Measurements from ENCODE around the gene GPC3.

GPC3 gene

DNA sequence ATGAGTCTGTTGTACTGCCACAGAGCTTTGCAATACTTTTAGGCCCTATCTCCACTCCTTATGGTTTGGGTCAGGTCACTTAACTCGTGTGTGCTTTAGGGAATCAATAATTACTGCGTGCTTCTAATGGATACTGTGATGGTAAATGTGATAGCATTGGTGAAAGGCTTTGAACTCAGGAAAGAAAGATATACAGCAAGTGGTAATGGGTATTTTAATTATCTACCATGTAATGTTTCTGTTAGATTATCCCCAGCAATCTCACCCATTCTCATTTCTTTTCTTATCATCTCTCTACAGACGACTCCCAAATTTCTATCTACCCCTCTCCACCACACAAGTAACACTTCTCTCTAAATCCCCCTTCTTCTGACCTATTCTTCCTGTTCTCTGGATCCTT is 128.6 kb downstream of the GPC3 start:
- no peak overlapping the region for H3K9ac ChIP-seq (ENCODE audit: low read depth, low read length, poor library complexity)
- no peak overlapping the region for H3K4me2 ChIP-seq (ENCODE audit: insufficient read depth, low read length, poor library complexity, severe bottlenecking)
- no peak overlapping the region for H3K4me3 ChIP-seq (ENCODE audit: low read length in 2 of 2)
- H3K9me3 ChIP-seq (replicated peaks in 1 of 2; ENCODE audit: control insufficient read depth in 2 of 2, insufficient read depth in 1 of 2, low read depth in 1 of 2, low read length in 2 of 2) = no peaks in the 10 kb centered on the region
- DNase-seq (ENCODE audit: low spot score) = no peak
- no peak overlapping the region for H3K27ac ChIP-seq (replicated peaks; ENCODE audit: low read length)
- H3K4me1 ChIP-seq (ENCODE audit: control insufficient read depth in 2 of 2, insufficient read depth in 1 of 2, low read depth in 1 of 2, low read length in 2 of 2) = peaks cover 0 to 7% of the 10 kb centered on the region in 2 donors
- H3K23ac ChIP-seq (ENCODE audit: low read depth, low read length, poor library complexity) = no peak overlapping the region
- no peak overlapping the region for H3K18ac ChIP-seq (ENCODE audit: low read length)
- H3K27me3 ChIP-seq (ENCODE audit: control insufficient read depth in 3 of 3, insufficient read depth in 3 of 3, low read depth in 1 of 3, low read length in 3 of 3) = no peaks in the 10 kb centered on the region
- no peak overlapping the region for H2BK15ac ChIP-seq (ENCODE audit: low read length)
- no peak overlapping the region for H2AK5ac ChIP-seq (ENCODE audit: low read depth, low read length)
- peaks cover 4% of the 10 kb centered on the region for H3K79me1 ChIP-seq (ENCODE audit: low read depth, low read length)
- no peak overlapping the region for H3K4ac ChIP-seq (ENCODE audit: low read length)
- H2AFZ ChIP-seq (ENCODE audit: low read length) = no peak overlapping the region
- no peak overlapping the region for H3K14ac ChIP-seq (ENCODE audit: low read length)
- H4K8ac ChIP-seq (ENCODE audit: low read depth, low read length) = no peak overlapping the region
- H2BK12ac ChIP-seq (ENCODE audit: low read length) = no peak overlapping the region
- no peaks in the 10 kb centered on the region for H3K36me3 ChIP-seq (replicated peaks in 1 of 2; ENCODE audit: control insufficient read depth in 2 of 2, insufficient read depth in 2 of 2, low read length in 2 of 2)
- H4K91ac ChIP-seq (ENCODE audit: low read depth, low read length, poor library complexity) = no peak overlapping the region
- WGBS, 2 donors (ENCODE audit: extremely low coverage in 2 of 2, insufficient read length in 2 of 2, insufficient replicate concordance in 1 of 2) = 100% methylated on average over 1 of the region's 3 CpGs; no CpG with 5 or more reads in 1 of the 2 donors
- no peak overlapping the region for H2BK5ac ChIP-seq (ENCODE audit: low read length)
- no peak overlapping the region for H2BK120ac ChIP-seq (ENCODE audit: low read depth, low read length)

DNA sequence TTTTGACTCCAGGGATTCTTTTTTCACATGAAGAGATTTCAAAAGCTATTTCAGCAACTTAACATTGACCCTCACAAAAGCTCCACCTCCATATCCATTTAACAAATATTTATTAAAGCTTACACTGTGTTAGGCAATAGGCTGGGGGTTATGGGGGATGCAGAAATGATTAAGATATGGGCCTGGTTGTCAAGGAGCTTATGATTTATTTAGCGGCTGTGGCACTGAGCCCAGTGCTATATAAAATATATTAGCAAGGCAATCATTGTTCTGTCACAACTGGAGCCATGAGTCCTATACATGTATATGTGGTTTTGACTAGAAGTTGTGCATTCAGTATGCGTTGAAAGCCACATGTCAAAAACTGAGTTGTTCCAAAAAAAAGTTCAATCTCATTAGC is 131.1 kb downstream of the GPC3 start:
- WGBS, 2 donors (ENCODE audit: extremely low coverage in 2 of 2, insufficient read length in 2 of 2, insufficient replicate concordance in 1 of 2) = no CpG with 5 or more reads among the region's 2 CpGs
- H3K27ac ChIP-seq (replicated peaks; ENCODE audit: low read length) = no peak overlapping the region
- H2BK5ac ChIP-seq (ENCODE audit: low read length) = no peak overlapping the region
- H3K27me3 ChIP-seq (ENCODE audit: control insufficient read depth in 3 of 3, insufficient read depth in 3 of 3, low read depth in 1 of 3, low read length in 3 of 3) = no peaks in the 10 kb centered on the region
- H3K4me2 ChIP-seq (ENCODE audit: insufficient read depth, low read length, poor library complexity, severe bottlenecking) = no peak overlapping the region
- H2AFZ ChIP-seq (ENCODE audit: low read length) = no peak overlapping the region
- H2BK15ac ChIP-seq (ENCODE audit: low read length) = no peak overlapping the region
- no peak overlapping the region for H3K14ac ChIP-seq (ENCODE audit: low read length)
- H3K9me3 ChIP-seq (replicated peaks in 1 of 2; ENCODE audit: control insufficient read depth in 2 of 2, insufficient read depth in 1 of 2, low read depth in 1 of 2, low read length in 2 of 2) = no peaks in the 10 kb centered on the region
- no peak overlapping the region for H3K4me3 ChIP-seq (ENCODE audit: low read length in 2 of 2)
- no peak overlapping the region for H2BK12ac ChIP-seq (ENCODE audit: low read length)
- H3K36me3 ChIP-seq (replicated peaks in 1 of 2; ENCODE audit: control insufficient read depth in 2 of 2, insufficient read depth in 2 of 2, low read length in 2 of 2) = no peaks in the 10 kb centered on the region
- DNase-seq (ENCODE audit: low spot score) = no peak
- peaks cover 2% of the 10 kb centered on the region for H3K79me1 ChIP-seq (ENCODE audit: low read depth, low read length)
- H3K4ac ChIP-seq (ENCODE audit: low read length) = no peak overlapping the region
- no peak overlapping the region for H3K23ac ChIP-seq (ENCODE audit: low read depth, low read length, poor library complexity)
- no peak overlapping the region for H3K18ac ChIP-seq (ENCODE audit: low read length)
- no peak overlapping the region for H4K91ac ChIP-seq (ENCODE audit: low read depth, low read length, poor library complexity)
- H4K8ac ChIP-seq (ENCODE audit: low read depth, low read length) = no peak overlapping the region
- H3K9ac ChIP-seq (ENCODE audit: low read depth, low read length, poor library complexity) = no peak overlapping the region
- no peak overlapping the region for H2AK5ac ChIP-seq (ENCODE audit: low read depth, low read length)
- H2BK120ac ChIP-seq (ENCODE audit: low read depth, low read length) = no peak overlapping the region
- H3K4me1 ChIP-seq (ENCODE audit: control insufficient read depth in 2 of 2, insufficient read depth in 1 of 2, low read depth in 1 of 2, low read length in 2 of 2) = peaks cover 0 to 2% of the 10 kb centered on the region in 2 donors

DNA sequence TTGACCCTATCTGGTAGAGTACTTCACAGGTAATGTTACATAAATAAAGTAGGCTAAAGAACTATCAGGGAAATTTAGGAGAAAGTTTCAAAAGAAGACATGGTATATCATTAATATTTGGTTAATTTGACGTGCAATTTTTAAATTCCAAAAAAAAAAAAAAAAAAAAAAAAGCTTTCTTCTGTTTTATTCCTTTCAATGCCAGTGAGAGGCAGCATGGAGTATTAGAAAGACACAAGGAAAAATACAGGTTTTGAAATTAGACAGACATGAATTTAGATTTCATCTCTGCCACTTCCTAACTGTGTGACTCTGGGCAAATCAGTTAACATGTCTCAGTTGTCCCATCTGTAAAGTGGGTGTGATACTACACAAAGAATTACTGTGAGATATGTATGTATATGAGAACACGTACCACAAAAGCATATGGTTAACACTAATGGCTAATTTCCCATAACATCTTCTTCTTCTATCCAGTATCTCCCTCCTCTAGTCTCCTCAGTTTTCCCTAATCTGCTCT is 132.5 kb downstream of the GPC3 start:
- H3K23ac ChIP-seq (ENCODE audit: low read depth, low read length, poor library complexity) = no peak overlapping the region
- no peak overlapping the region for H3K9ac ChIP-seq (ENCODE audit: low read depth, low read length, poor library complexity)
- H2BK12ac ChIP-seq (ENCODE audit: low read length) = no peak overlapping the region
- no peak overlapping the region for H3K18ac ChIP-seq (ENCODE audit: low read length)
- H3K36me3 ChIP-seq (replicated peaks in 1 of 2; ENCODE audit: control insufficient read depth in 2 of 2, insufficient read depth in 2 of 2, low read length in 2 of 2) = no peaks in the 10 kb centered on the region
- no peak overlapping the region for H4K8ac ChIP-seq (ENCODE audit: low read depth, low read length)
- no peak overlapping the region for H3K4me3 ChIP-seq (ENCODE audit: low read length in 2 of 2)
- no peak overlapping the region for H2BK120ac ChIP-seq (ENCODE audit: low read depth, low read length)
- H3K4me1 ChIP-seq (ENCODE audit: control insufficient read depth in 2 of 2, insufficient read depth in 1 of 2, low read depth in 1 of 2, low read length in 2 of 2) = peaks cover 0 to 5% of the 10 kb centered on the region in 2 donors
- no peaks in the 10 kb centered on the region for H3K79me1 ChIP-seq (ENCODE audit: low read depth, low read length)
- no peaks in the 10 kb centered on the region for H3K9me3 ChIP-seq (replicated peaks in 1 of 2; ENCODE audit: control insufficient read depth in 2 of 2, insufficient read depth in 1 of 2, low read depth in 1 of 2, low read length in 2 of 2)
- no peak overlapping the region for H2BK15ac ChIP-seq (ENCODE audit: low read length)
- no peak overlapping the region for H3K4me2 ChIP-seq (ENCODE audit: insufficient read depth, low read length, poor library complexity, severe bottlenecking)
- H2BK5ac ChIP-seq (ENCODE audit: low read length) = no peak overlapping the region
- no peak overlapping the region for H2AFZ ChIP-seq (ENCODE audit: low read length)
- no peak overlapping the region for H4K91ac ChIP-seq (ENCODE audit: low read depth, low read length, poor library complexity)
- no CpG with 5 or more reads among the region's 2 CpGs for WGBS, 2 donors (ENCODE audit: extremely low coverage in 2 of 2, insufficient read length in 2 of 2, insufficient replicate concordance in 1 of 2)
- H3K4ac ChIP-seq (ENCODE audit: low read length) = no peak overlapping the region
- no peaks in the 10 kb centered on the region for H3K27me3 ChIP-seq (ENCODE audit: control insufficient read depth in 3 of 3, insufficient read depth in 3 of 3, low read depth in 1 of 3, low read length in 3 of 3)
- no peak overlapping the region for H2AK5ac ChIP-seq (ENCODE audit: low read depth, low read length)
- H3K27ac ChIP-seq (replicated peaks; ENCODE audit: low read length) = no peak overlapping the region
- DNase-seq (ENCODE audit: low spot score) = no peak
- no peak overlapping the region for H3K14ac ChIP-seq (ENCODE audit: low read length)

DNA sequence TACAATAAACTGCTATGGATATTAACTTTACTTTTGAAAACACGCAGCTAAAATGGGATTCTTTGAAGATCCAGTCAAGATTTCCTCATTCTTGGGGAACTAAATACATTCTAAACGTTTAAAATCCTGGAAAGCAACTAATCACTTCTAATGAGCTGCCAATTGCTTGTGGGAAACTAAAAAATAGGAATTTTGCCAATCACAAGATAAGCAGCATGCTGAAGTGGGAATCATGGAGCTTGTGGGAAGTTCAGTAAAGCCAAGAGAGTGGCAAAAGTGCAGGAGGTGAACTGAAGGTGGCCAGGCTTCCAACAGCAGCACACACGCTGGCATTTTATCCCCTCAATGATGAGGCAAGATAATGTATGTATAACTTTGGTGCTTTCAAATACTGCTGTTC is 133.0 kb downstream of the GPC3 start:
- Histone ChIP-seq H2BK5ac (ENCODE audit: low read length) (no peak overlapping the region), H3K14ac (ENCODE audit: low read length) (no peak overlapping the region), H2BK120ac (ENCODE audit: low read depth, low read length) (no peak overlapping the region), H2AK5ac (ENCODE audit: low read depth, low read length) (no peak overlapping the region), H4K91ac (ENCODE audit: low read depth, low read length, poor library complexity) (no peak overlapping the region), H3K79me1 (ENCODE audit: low read depth, low read length) (no peaks in the 10 kb centered on the region), H2BK12ac (ENCODE audit: low read length) (no peak overlapping the region), H2AFZ (ENCODE audit: low read length) (no peak overlapping the region), H4K8ac (ENCODE audit: low read depth, low read length) (no peak overlapping the region), H3K23ac (ENCODE audit: low read depth, low read length, poor library complexity) (no peak overlapping the region), H3K4me1 (ENCODE audit: control insufficient read depth in 2 of 2, insufficient read depth in 1 of 2, low read depth in 1 of 2, low read length in 2 of 2) (peaks cover 0 to 5% of the 10 kb centered on the region in 2 donors), H2BK15ac (ENCODE audit: low read length) (no peak overlapping the region), H3K4me3 (ENCODE audit: low read length in 2 of 2) (no peak overlapping the region), H3K9me3 (replicated peaks in 1 of 2; ENCODE audit: control insufficient read depth in 2 of 2, insufficient read depth in 1 of 2, low read depth in 1 of 2, low read length in 2 of 2) (no peaks in the 10 kb centered on the region), H3K27me3 (ENCODE audit: control insufficient read depth in 3 of 3, insufficient read depth in 3 of 3, low read depth in 1 of 3, low read length in 3 of 3) (no peaks in the 10 kb centered on the region), H3K4ac (ENCODE audit: low read length) (no peak overlapping the region), H3K36me3 (replicated peaks in 1 of 2; ENCODE audit: control insufficient read depth in 2 of 2, insufficient read depth in 2 of 2, low read length in 2 of 2) (no peaks in the 10 kb centered on the region), H3K27ac (replicated peaks; ENCODE audit: low read length) (no peak overlapping the region), H3K18ac (ENCODE audit: low read length) (no peak overlapping the region), H3K4me2 (ENCODE audit: insufficient read depth, low read length, poor library complexity, severe bottlenecking) (no peak overlapping the region), H3K9ac (ENCODE audit: low read depth, low read length, poor library complexity) (no peak overlapping the region)
- DNase-seq (ENCODE audit: low spot score) = no peak
- no CpG with 5 or more reads among the region's 3 CpGs for WGBS, 2 donors (ENCODE audit: extremely low coverage in 2 of 2, insufficient read length in 2 of 2, insufficient replicate concordance in 1 of 2)
